ENCODE measurements around the gene SAMD3. TPM values are rescaled to one million over a fixed set of nuclear protein-coding genes. Genes with fewer than 3 reads are reported as not detected.

The SAMD3 gene
- total RNA-seq (2022; extraction: Qiagen RNA extraction; ENCODE audit: low read depth): not detected in 5 replicates

GRCh38 chr6:130222775-130223174 is at the start of gene SAMD3:
TSS of gene SAMD3 (minus strand) at chr6:130222951. CDS start at chr6:130215273, 7,678 bp downstream.

Other genes with a start within 250 kb of the SAMD3 start
- 1.8 to 3.9 TPM (median 3.1 TPM) in 5 replicates for gene L3MBTL3, start 204.4 kb downstream of the SAMD3 start, total RNA-seq (2022; extraction: Qiagen RNA extraction; ENCODE audit: low read depth)
- 0.04 to 0.08 TPM (median 0.07 TPM) in 3 of 5 replicates, not detected in the others for gene TMEM200A, start 143.1 kb upstream of the SAMD3 start, total RNA-seq (2022; extraction: Qiagen RNA extraction; ENCODE audit: low read depth)

All from A549 treated with ZK216348 at 1 μM for 4 hours (cell line).